Astrocyte of the spinal cord (primary cell): ENCODE results near the gene ZNF597.

Experiments used
- DNase-seq: peaks from one replicate; pipeline ENCODE4 v3.0.0; 2011; ENCODE audit warnings: low read depth, low spot score
- H3K4me3 ChIP-seq: 2 replicates; pipeline ENCODE4 v1.5.1; 2011; ENCODE audit warnings: low read depth, mild to moderate bottlenecking, low read length, moderate library complexity
- CTCF ChIP-seq: IDR thresholded peaks from 2 replicates; pipeline ENCODE4 v1.5.1; 2012; ENCODE audit warnings: low read depth, mild to moderate bottlenecking, low read length, inconsistent platforms
- in situ Hi-C: cut with HindIII; loops from 2 replicates; pipeline ENCODE4 v1.10.0; 2017; ENCODE audit warnings: low sequenced_read_pairs

ZNF597 gene

GRCh38 chr16:3389663-3390338 is 53.5 kb downstream of the ZNF597 start:
- in situ Hi-C loops, result no loop called here
- TF ChIP-seq CTCF, result no peak
- H3K4me3 ChIP-seq, result no peak overlapping the region
- DNase-seq, result no peak

- H3K4me3 ChIP-seq, result no peak overlapping the region
- in situ Hi-C loops, result no loop called here
- no peak for TF ChIP-seq CTCF
- no peak for DNase-seq
Measured at GRCh38 chr16:3388325-3388724, 55.0 kb downstream of the ZNF597 start.

- DNase-seq, result no peak
- H3K4me3 ChIP-seq, result no peak overlapping the region
- in situ Hi-C loops, result no loop called here
- TF ChIP-seq CTCF, result no peak
Measured at GRCh38 chr16:3383045-3383448, 60.3 kb downstream of the ZNF597 start.
